SU-DHL-6 (cell line): ENCODE data around the gene ITGA1.

Experiments
- H2AFZ ChIP-seq: fragments of 200-600 bp; sonication (generic); 2 replicates; pipeline ENCODE4 v1.6.1; 2014; ENCODE audit warnings: low read depth, mild to moderate bottlenecking, moderate library complexity, mixed read lengths, antibody characterized with exemption, low read length; ENCODE audit not compliant: severe bottlenecking
- H3F3A ChIP-seq: fragments of 200-600 bp; shearing (Covaris generic); 2 replicates; pipeline ENCODE4 v1.6.0; 2016; ENCODE audit warnings: antibody characterized with exemption, mild to moderate bottlenecking; ENCODE audit not compliant: insufficient read depth
- H3K27ac ChIP-seq: fragments of 200-600 bp; sonication (generic); 2 replicates; pipeline ENCODE4 v1.5.1; 2016; ENCODE audit warnings: low read depth, mild to moderate bottlenecking, low read length, moderate library complexity, mixed read lengths
- H3K27me3 ChIP-seq: fragments of 200-600 bp; sonication (generic), shearing (Covaris generic); 2 replicates; pipeline ENCODE4 v1.6.0; 2014; ENCODE audit warnings: mild to moderate bottlenecking, low read length
- H3K36me3 ChIP-seq: fragments of 200-600 bp; sonication (generic); 2 replicates; pipeline ENCODE4 v1.6.1; 2014; ENCODE audit warnings: mild to moderate bottlenecking, low read length, mixed read lengths
- H3K4me2 ChIP-seq: fragments of 300-600, 200-600 bp; shearing (Covaris generic), sonication (generic); 2 replicates; pipeline ENCODE4 v1.6.0; 2014; ENCODE audit warnings: low read length, low read depth, mild to moderate bottlenecking; ENCODE audit not compliant: poor library complexity, severe bottlenecking
- H3K4me3 ChIP-seq: fragments of 200-600 bp; sonication (generic); 2 replicates; pipeline ENCODE4 v1.5.1; 2014; ENCODE audit warnings: antibody characterized with exemption, low read length, mild to moderate bottlenecking, mixed read lengths; ENCODE audit not compliant: insufficient read depth, poor library complexity, severe bottlenecking
- H3K79me2 ChIP-seq: fragments of 200-600 bp; sonication (generic); 2 replicates; pipeline ENCODE4 v1.6.1; 2014; ENCODE audit warnings: mild to moderate bottlenecking, low read length, moderate library complexity; ENCODE audit not compliant: insufficient read depth
- H3K9ac ChIP-seq: fragments of 200-600 bp; sonication (generic); 2 replicates; pipeline ENCODE4 v1.7.0; 2014; ENCODE audit warnings: mild to moderate bottlenecking, low read length
- H3K9me2 ChIP-seq: fragments of 200-600 bp; sonication (generic); replicated peaks from 2 replicates; pipeline ENCODE4 v1.6.1; 2014; ENCODE audit warnings: low read length; ENCODE audit not compliant: insufficient read depth
- H3K9me3 ChIP-seq: fragments of 200-600 bp; sonication (generic); 2 replicates; pipeline ENCODE4 v1.6.1; 2014; ENCODE audit warnings: low read length, mixed read lengths; ENCODE audit not compliant: insufficient read depth
- H4K20me1 ChIP-seq: fragments of 200-600 bp; sonication (generic); 2 replicates; pipeline ENCODE4 v1.6.1; 2014; ENCODE audit warnings: low read depth, mild to moderate bottlenecking, antibody characterized with exemption, low read length, moderate library complexity, mixed read lengths
- EZH2phosphoT487 ChIP-seq: fragments of 200-600 bp; sonication (generic), shearing (Covaris generic); conservative IDR thresholded peaks from 2 replicates; pipeline ENCODE4 v1.6.1; 2018; ENCODE audit warnings: mild to moderate bottlenecking, antibody characterized with exemption, low read length, moderate library complexity, mixed read lengths
- TF ChIP-seq, protein P1 (sequence below): fragments of 200-600 bp; sonication (generic); IDR thresholded peaks from one replicate; pipeline ENCODE4 v1.5.1; 2017; ENCODE audit warnings: antibody characterized with exemption, mild to moderate bottlenecking, low read length, moderate library complexity; ENCODE audit not compliant: insufficient read depth, poor library complexity, severe bottlenecking

ITGA1 gene

GRCh38 chr5:53001541-53001940 is 213.8 kb downstream of the ITGA1 start:
- Histone ChIP-seq H3K27ac (no peak overlapping the region), H3K9me2 (no peaks in the 10 kb centered on the region), H3F3A (no peaks in the 10 kb centered on the region), H3K79me2 (no peaks in the 10 kb centered on the region), H3K9ac (no peak overlapping the region), H3K4me2 (no peak overlapping the region), H2AFZ (no peak overlapping the region), H3K4me3 (no peak overlapping the region), H3K27me3 (no peaks in the 10 kb centered on the region), H4K20me1 (no peaks in the 10 kb centered on the region), H3K9me3 (no peaks in the 10 kb centered on the region), H3K36me3 (no peaks in the 10 kb centered on the region)
- no peak for TF ChIP-seq EZH2phosphoT487
- TF ChIP-seq, protein P1, sequence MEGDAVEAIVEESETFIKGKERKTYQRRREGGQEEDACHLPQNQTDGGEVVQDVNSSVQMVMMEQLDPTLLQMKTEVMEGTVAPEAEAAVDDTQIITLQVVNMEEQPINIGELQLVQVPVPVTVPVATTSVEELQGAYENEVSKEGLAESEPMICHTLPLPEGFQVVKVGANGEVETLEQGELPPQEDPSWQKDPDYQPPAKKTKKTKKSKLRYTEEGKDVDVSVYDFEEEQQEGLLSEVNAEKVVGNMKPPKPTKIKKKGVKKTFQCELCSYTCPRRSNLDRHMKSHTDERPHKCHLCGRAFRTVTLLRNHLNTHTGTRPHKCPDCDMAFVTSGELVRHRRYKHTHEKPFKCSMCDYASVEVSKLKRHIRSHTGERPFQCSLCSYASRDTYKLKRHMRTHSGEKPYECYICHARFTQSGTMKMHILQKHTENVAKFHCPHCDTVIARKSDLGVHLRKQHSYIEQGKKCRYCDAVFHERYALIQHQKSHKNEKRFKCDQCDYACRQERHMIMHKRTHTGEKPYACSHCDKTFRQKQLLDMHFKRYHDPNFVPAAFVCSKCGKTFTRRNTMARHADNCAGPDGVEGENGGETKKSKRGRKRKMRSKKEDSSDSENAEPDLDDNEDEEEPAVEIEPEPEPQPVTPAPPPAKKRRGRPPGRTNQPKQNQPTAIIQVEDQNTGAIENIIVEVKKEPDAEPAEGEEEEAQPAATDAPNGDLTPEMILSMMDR, result no peak

- no peaks in the 10 kb centered on the region for H3K9me3 ChIP-seq
- H3K27ac ChIP-seq, result no peak overlapping the region
- TF ChIP-seq, protein P1, result no peak
- no peak for TF ChIP-seq EZH2phosphoT487
- H3K9ac ChIP-seq, result no peak overlapping the region
- no peak overlapping the region for H3K4me2 ChIP-seq
- no peaks in the 10 kb centered on the region for H3K36me3 ChIP-seq
- H3K27me3 ChIP-seq, result no peaks in the 10 kb centered on the region
- H3K9me2 ChIP-seq, result no peaks in the 10 kb centered on the region
- H3K4me3 ChIP-seq, result no peak overlapping the region
- H3K79me2 ChIP-seq, result no peaks in the 10 kb centered on the region
- H4K20me1 ChIP-seq, result no peaks in the 10 kb centered on the region
- no peak overlapping the region for H2AFZ ChIP-seq
- H3F3A ChIP-seq, result no peaks in the 10 kb centered on the region
Observed at GRCh38 chr5:53002491-53002890, 214.8 kb downstream of the ITGA1 start.

- no peaks in the 10 kb centered on the region for H3K27me3 ChIP-seq
- H2AFZ ChIP-seq, result no peak overlapping the region
- H3K27ac ChIP-seq, result no peak overlapping the region
- H3F3A ChIP-seq, result no peaks in the 10 kb centered on the region
- H3K9me3 ChIP-seq, result no peaks in the 10 kb centered on the region
- no peak overlapping the region for H3K4me3 ChIP-seq
- no peak overlapping the region for H3K4me2 ChIP-seq
- no peaks in the 10 kb centered on the region for H3K36me3 ChIP-seq
- TF ChIP-seq, protein P1, result no peak
- no peaks in the 10 kb centered on the region for H3K79me2 ChIP-seq
- no peaks in the 10 kb centered on the region for H3K9me2 ChIP-seq
- no peaks in the 10 kb centered on the region for H4K20me1 ChIP-seq
- H3K9ac ChIP-seq, result no peak overlapping the region
Observed at GRCh38 chr5:53003144-53003543, 215.4 kb downstream of the ITGA1 start.
